ENCODE results near the gene MYMK.

Gene MYMK

DNA sequence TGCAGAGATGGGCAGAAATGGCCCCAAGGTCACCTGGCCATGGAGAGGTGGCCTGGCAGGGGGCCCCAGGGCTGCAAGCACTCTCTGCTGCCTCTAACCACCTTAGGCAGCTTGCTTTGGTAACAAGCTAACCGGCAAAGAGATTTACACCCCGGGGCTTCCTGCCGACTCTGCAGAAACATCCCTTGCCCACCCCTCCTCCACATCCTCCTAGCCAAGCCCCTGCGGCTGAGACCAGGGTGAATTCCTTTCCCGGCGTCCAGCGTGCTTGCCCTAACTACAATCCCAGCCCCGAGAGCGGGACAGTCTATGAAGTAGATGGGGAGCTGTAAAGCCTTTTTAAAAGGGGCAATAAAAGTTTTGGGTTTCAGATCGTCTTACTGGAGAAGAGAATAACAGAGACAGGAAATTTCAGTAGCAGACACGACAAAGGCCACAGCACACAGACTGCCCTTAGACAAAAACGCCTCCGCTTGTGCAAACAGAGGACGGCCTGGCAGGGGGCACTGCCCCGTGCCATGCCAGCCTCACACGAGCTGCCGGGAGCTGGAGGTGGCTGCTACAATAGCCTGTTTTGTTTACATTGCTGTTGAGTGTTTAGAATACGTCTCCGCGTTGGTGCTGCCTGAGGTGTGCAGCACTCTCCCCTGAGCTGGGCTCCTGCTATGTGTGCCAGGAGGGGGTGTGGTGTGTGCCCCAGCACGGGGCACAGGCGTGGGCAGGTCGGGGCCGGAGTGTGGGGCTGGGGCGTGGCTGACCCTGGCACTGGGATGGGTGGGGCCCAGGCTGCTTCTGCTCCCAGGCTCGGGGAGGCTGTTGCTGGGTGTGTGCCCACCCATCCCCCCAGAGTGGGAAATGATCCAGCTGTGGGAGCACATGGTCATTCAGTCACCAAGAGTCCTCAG, 15.3 kb downstream of the MYMK start:
- no peaks in the 10 kb centered on the region for H3K27me3 ChIP-seq (ENCODE audit: control insufficient read depth, low read length)
- peaks cover 12% of the 10 kb centered on the region; the same call in 1 of the 2 replicates for H3K9me3 ChIP-seq (ENCODE audit: control insufficient read depth, insufficient read depth, low read length)
- H4K20me1 ChIP-seq (ENCODE audit: control insufficient read depth, insufficient read depth, low read depth, low read length): no peaks in the 10 kb centered on the region
- no peak overlapping the region for H3K4me3 ChIP-seq (ENCODE audit: low read length)
- no peak overlapping the region for H3K4me2 ChIP-seq (ENCODE audit: low read length)
- no peak for TF ChIP-seq EZH2phosphoT487 (IDR thresholded peaks at IDR 0.05; ENCODE audit: borderline replicate concordance, low read length)
- TF ChIP-seq, protein P1, sequence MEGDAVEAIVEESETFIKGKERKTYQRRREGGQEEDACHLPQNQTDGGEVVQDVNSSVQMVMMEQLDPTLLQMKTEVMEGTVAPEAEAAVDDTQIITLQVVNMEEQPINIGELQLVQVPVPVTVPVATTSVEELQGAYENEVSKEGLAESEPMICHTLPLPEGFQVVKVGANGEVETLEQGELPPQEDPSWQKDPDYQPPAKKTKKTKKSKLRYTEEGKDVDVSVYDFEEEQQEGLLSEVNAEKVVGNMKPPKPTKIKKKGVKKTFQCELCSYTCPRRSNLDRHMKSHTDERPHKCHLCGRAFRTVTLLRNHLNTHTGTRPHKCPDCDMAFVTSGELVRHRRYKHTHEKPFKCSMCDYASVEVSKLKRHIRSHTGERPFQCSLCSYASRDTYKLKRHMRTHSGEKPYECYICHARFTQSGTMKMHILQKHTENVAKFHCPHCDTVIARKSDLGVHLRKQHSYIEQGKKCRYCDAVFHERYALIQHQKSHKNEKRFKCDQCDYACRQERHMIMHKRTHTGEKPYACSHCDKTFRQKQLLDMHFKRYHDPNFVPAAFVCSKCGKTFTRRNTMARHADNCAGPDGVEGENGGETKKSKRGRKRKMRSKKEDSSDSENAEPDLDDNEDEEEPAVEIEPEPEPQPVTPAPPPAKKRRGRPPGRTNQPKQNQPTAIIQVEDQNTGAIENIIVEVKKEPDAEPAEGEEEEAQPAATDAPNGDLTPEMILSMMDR (IDR thresholded peaks at IDR 0.05; ENCODE audit: low read depth, low read length, poor library complexity, severe bottlenecking): no peak
- no peaks in the 10 kb centered on the region for H3K36me3 ChIP-seq (ENCODE audit: control insufficient read depth, low read length)
- no peak overlapping the region for H3K27ac ChIP-seq (ENCODE audit: low read depth, low read length)
- H3K79me2 ChIP-seq (ENCODE audit: control insufficient read depth, low read length): no peaks in the 10 kb centered on the region
- no peaks in the 10 kb centered on the region for H3K9me2 ChIP-seq (replicated peaks; ENCODE audit: control insufficient read depth, low read length)
- no peaks in the 10 kb centered on the region for H3K4me1 ChIP-seq (ENCODE audit: control insufficient read depth, low read length)
- 0 out of 2 replicates have a peak, but pooled peaks cover 5% of the 10 kb centered on the region for H3F3A ChIP-seq (ENCODE audit: control insufficient read depth, insufficient read depth)

DNA sequence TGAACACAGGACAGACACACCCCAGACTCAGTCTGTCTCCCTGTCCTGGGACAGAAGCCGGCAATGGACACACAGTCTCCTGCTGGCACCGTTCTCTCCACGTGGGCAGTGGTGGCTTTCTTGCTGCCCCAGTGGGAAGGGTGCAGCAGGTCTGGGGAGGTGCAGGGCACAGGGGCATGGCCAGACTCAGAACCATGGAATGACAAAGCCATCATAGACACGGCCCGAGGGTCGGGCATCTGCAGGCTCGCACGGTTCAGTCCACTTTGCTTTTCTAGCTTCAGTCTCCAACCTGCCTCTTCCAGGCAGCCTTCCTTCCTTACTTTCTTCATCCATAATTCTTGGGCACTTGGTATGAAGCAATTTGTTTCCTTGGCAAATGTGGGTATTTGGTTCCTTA, 16.7 kb downstream of the MYMK start:
- H3K9me3 ChIP-seq (ENCODE audit: control insufficient read depth, insufficient read depth, low read length): peaks cover 12% of the 10 kb centered on the region; the same call in 1 of the 2 replicates

DNA sequence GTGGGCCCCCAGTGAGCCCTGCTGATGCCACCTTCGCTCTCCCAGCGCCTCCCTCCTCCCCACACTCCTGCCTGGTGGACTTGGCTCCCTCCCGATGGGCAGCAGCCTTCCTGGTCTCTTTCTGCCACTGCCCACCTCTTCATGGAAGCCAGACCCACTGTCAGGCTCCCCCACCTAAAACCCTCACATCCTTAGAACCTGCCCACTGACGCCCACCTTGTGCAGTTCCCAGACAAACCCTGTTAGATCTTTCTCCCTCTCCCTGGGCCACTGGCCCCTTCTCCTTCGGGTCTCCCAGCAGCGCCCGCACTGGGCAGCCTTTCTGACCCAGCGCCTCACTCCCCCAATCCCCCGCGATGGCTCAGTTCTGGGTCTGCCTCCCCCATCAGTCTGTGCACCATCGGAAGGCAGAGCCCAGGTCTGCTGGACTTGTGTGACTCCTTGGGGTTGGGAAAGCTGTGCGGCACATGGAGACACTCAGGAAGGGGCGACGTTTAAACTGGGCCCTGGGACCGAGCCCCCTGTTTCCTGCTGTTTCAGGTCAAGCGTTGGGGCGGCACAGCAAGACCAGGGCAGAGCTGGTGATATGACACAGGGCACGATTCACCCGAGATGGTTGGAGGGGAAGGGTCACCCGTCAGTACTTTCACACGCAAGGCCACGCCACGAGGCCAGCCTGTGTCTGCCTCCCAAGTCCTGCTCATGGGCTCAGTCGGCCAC, 17.4 kb downstream of the MYMK start:
- Histone ChIP-seq H3K4me3 (ENCODE audit: low read length) (no peak overlapping the region), H3K4me2 (ENCODE audit: low read length) (no peak overlapping the region), H3K36me3 (ENCODE audit: control insufficient read depth, low read length) (no peaks in the 10 kb centered on the region), H3K9me2 (replicated peaks; ENCODE audit: control insufficient read depth, low read length) (no peaks in the 10 kb centered on the region), H3K9me3 (ENCODE audit: control insufficient read depth, insufficient read depth, low read length) (peaks cover 11% of the 10 kb centered on the region), H3F3A (ENCODE audit: control insufficient read depth, insufficient read depth) (0 out of 2 replicates have a peak, but pooled peaks cover 5% of the 10 kb centered on the region), H3K27ac (ENCODE audit: low read depth, low read length) (no peak overlapping the region), H3K4me1 (ENCODE audit: control insufficient read depth, low read length) (no peaks in the 10 kb centered on the region), H4K20me1 (ENCODE audit: control insufficient read depth, insufficient read depth, low read depth, low read length) (no peaks in the 10 kb centered on the region), H3K79me2 (ENCODE audit: control insufficient read depth, low read length) (no peaks in the 10 kb centered on the region), H3K27me3 (ENCODE audit: control insufficient read depth, low read length) (0 out of 2 replicates have a peak, but pooled peaks cover 1% of the 10 kb centered on the region)
- TF ChIP-seq, protein P1 (IDR thresholded peaks at IDR 0.05; ENCODE audit: low read depth, low read length, poor library complexity, severe bottlenecking): no peak
- no peak for TF ChIP-seq EZH2phosphoT487 (IDR thresholded peaks at IDR 0.05; ENCODE audit: borderline replicate concordance, low read length)

More for the DNA sequence above, 16.7 kb downstream of the MYMK start:
- Histone ChIP-seq H3F3A (ENCODE audit: control insufficient read depth, insufficient read depth) (0 out of 2 replicates have a peak, but pooled peaks cover 5% of the 10 kb centered on the region), H3K4me2 (ENCODE audit: low read length) (no peak overlapping the region), H3K4me1 (ENCODE audit: control insufficient read depth, low read length) (no peaks in the 10 kb centered on the region), H3K9me2 (replicated peaks; ENCODE audit: control insufficient read depth, low read length) (no peaks in the 10 kb centered on the region), H3K36me3 (ENCODE audit: control insufficient read depth, low read length) (no peaks in the 10 kb centered on the region), H3K79me2 (ENCODE audit: control insufficient read depth, low read length) (no peaks in the 10 kb centered on the region), H3K4me3 (ENCODE audit: low read length) (no peak overlapping the region), H3K27ac (ENCODE audit: low read depth, low read length) (no peak overlapping the region), H4K20me1 (ENCODE audit: control insufficient read depth, insufficient read depth, low read depth, low read length) (no peaks in the 10 kb centered on the region), H3K27me3 (ENCODE audit: control insufficient read depth, low read length) (no peaks in the 10 kb centered on the region)
- TF ChIP-seq, protein P1 (IDR thresholded peaks at IDR 0.05; ENCODE audit: low read depth, low read length, poor library complexity, severe bottlenecking): no peak
- no peak for TF ChIP-seq EZH2phosphoT487 (IDR thresholded peaks at IDR 0.05; ENCODE audit: borderline replicate concordance, low read length)

Measured in DOHH2 (cell line).